NCI-H345 (cell line): ENCODE measurements around the gene MSN.

Experiments
- DNase-seq: peaks from one replicate; lab custom pipeline; 2025; lab: John Stamatoyannopoulos, UW

MSN gene

GRCh38 chrX:65674204-65674893, 6.9 kb downstream of the MSN start:
- DNase-seq = no peak

- no peak for DNase-seq
Measured at GRCh38 chrX:65677954-65678469, 10.6 kb downstream of the MSN start.

- no peak for DNase-seq
Measured at GRCh38 chrX:65679071-65679540, 11.7 kb downstream of the MSN start.

GRCh38 chrX:65681810-65682209, 14.4 kb downstream of the MSN start:
- no peak for DNase-seq

- DNase-seq = no peak
Measured at GRCh38 chrX:65685112-65685511, 17.7 kb downstream of the MSN start.

- no peak for DNase-seq
Measured at GRCh38 chrX:65686236-65686635, 18.8 kb downstream of the MSN start.

- no peak for DNase-seq
Measured at GRCh38 chrX:65687367-65687766, 19.9 kb downstream of the MSN start.

- DNase-seq = no peak
Measured at GRCh38 chrX:65688403-65688871, 21.0 kb downstream of the MSN start.

GRCh38 chrX:65689377-65689776, 21.9 kb downstream of the MSN start:
- DNase-seq = no peak

- DNase-seq = no peak
Measured at GRCh38 chrX:65690057-65690855, 22.8 kb downstream of the MSN start.

GRCh38 chrX:65695849-65696449, 28.5 kb downstream of the MSN start:
- DNase-seq = no peak

GRCh38 chrX:65696613-65697012, 29.2 kb downstream of the MSN start:
- DNase-seq = no peak

- no peak for DNase-seq
Measured at GRCh38 chrX:65697211-65697641, 29.8 kb downstream of the MSN start.

GRCh38 chrX:65697915-65698796, 30.7 kb downstream of the MSN start:
- no peak for DNase-seq

GRCh38 chrX:65702956-65703355, 35.5 kb downstream of the MSN start:
- DNase-seq = no peak

- DNase-seq = no peak
Measured at GRCh38 chrX:65705439-65705838, 38.0 kb downstream of the MSN start.

GRCh38 chrX:65706041-65706828, 38.8 kb downstream of the MSN start:
- DNase-seq = no peak

- no peak for DNase-seq
Measured at GRCh38 chrX:65707151-65707550, 39.7 kb downstream of the MSN start.

GRCh38 chrX:65712005-65712806, 44.8 kb downstream of the MSN start:
- no peak for DNase-seq

- DNase-seq = no peak
Measured at GRCh38 chrX:65718538-65718937, 51.1 kb downstream of the MSN start.
